ENCODE measurements around the gene PLIN3.

The PLIN3 gene

DNA sequence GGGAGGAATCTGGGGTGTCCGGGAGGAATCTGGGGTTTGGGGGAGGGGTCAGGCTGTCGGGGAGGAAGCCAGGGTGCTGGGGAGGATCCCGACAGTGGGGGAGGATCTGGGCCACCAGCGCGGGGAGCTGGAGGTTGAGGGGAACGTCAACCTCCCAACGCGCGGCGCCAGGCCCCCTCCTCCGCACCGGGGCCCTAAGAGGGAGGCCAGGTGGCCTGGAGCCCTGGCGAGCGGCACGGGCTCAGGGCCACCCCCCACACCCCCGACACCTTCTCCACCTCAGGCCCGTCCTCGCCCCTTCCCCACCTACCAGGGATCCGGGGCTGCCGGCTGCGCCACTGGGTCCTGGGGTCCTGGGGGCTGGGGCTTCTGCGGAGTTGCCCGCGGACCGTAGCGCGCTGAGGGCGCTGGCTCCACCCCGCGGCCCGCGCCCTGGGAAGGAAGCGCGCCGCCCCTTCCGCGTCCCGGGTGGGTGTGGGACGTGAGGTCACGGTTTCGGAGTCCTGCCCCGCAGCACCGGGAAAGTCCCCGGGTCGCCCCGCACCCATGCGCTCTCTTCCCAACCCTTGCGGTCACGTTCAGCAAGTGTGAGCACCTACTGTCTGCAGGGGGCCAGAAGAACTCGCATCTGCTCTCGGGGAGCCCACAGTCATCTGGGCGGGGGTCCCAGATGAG, 36.0 kb downstream of the PLIN3 start, which contains the start of gene TICAM1:
Gene TICAM1 (minus strand): TSS at position 409 of the 675 bp plus-strand sequence. CDS start 13,335 bp downstream, outside the sequence.
- TF ChIP-seq EZH2phosphoT487 (IDR thresholded peaks at IDR 0.05; ENCODE audit: low read depth) = no peak
- TF ChIP-seq, protein P1, sequence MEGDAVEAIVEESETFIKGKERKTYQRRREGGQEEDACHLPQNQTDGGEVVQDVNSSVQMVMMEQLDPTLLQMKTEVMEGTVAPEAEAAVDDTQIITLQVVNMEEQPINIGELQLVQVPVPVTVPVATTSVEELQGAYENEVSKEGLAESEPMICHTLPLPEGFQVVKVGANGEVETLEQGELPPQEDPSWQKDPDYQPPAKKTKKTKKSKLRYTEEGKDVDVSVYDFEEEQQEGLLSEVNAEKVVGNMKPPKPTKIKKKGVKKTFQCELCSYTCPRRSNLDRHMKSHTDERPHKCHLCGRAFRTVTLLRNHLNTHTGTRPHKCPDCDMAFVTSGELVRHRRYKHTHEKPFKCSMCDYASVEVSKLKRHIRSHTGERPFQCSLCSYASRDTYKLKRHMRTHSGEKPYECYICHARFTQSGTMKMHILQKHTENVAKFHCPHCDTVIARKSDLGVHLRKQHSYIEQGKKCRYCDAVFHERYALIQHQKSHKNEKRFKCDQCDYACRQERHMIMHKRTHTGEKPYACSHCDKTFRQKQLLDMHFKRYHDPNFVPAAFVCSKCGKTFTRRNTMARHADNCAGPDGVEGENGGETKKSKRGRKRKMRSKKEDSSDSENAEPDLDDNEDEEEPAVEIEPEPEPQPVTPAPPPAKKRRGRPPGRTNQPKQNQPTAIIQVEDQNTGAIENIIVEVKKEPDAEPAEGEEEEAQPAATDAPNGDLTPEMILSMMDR (IDR thresholded peaks at IDR 0.05; ENCODE audit: low read depth, low read length) = peak; percentile 7; the same call in 1 of the 2 replicates

DNA sequence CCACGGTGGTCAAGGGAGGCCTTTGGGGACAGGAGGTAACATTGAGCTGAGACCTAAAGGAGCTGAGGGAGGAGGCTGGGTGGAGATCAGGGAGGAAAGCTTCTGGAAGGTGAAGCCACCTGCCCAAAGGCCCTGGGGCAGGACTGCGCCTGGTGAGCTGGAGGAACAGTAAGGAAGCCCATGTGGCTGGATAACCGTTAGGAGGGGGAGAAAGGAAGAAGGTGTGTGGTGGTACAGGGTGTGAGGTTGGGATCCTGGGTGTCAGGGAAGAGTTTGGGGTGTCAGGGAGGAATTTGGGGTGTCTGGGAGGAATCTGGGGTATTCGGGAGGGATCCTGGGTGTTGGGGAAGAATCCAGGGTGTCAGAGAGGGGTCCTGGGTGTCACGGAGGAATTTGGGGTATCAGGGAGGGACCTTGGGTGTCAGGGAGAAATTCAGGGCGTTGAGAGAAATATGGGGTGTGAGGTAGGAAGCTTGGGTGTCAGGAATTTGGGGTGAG, 36.6 kb downstream of the PLIN3 start:
- H4K20me1 ChIP-seq (ENCODE audit: insufficient read depth, low read length) = peaks cover 23% of the 10 kb centered on the region
- peaks cover 17% of the 10 kb centered on the region for H3K36me3 ChIP-seq (replicated peaks; ENCODE audit: low read depth, low read length)
- H3K4me3 ChIP-seq (ENCODE audit: low read length) = peak overlapping the region; percentile 83
- peak overlapping the region; percentile 80 for H3K4me2 ChIP-seq (ENCODE audit: low read length)
- H3K9me3 ChIP-seq (ENCODE audit: insufficient read depth, low read length) = peaks cover 6% of the 10 kb centered on the region; the same call in 1 of the 2 replicates
- H3K4me1 ChIP-seq (ENCODE audit: low read length) = peaks cover 36% of the 10 kb centered on the region
- peaks cover 62% of the 10 kb centered on the region for H3K79me2 ChIP-seq (ENCODE audit: low read length)
- H3K27ac ChIP-seq (ENCODE audit: low read length) = peak overlapping the region; percentile 78
- TF ChIP-seq, protein P1 (IDR thresholded peaks at IDR 0.05; ENCODE audit: low read depth, low read length) = no peak
- TF ChIP-seq EZH2phosphoT487 (IDR thresholded peaks at IDR 0.05; ENCODE audit: low read depth) = no peak
- peak overlapping the region; percentile 87 for H3K9ac ChIP-seq (ENCODE audit: low read length)
- H3K27me3 ChIP-seq (ENCODE audit: low read depth, low read length) = no peaks in the 10 kb centered on the region
- no peak overlapping the region for H2AFZ ChIP-seq (ENCODE audit: low read depth, low read length)

More for the DNA sequence above, 36.0 kb downstream of the PLIN3 start, which contains the start of gene TICAM1:
- peak within 1 kb of the TSS; percentile 87 for H3K9ac ChIP-seq (ENCODE audit: low read length)
- H3K27me3 ChIP-seq (ENCODE audit: low read depth, low read length) = no peaks in the 10 kb centered on the region
- H3K4me2 ChIP-seq (ENCODE audit: low read length) = peak within 1 kb of the TSS; percentile 80
- H3K4me3 ChIP-seq (ENCODE audit: low read length) = peak within 1 kb of the TSS; percentile 83
- peaks cover 21% of the 10 kb centered on the region for H4K20me1 ChIP-seq (ENCODE audit: insufficient read depth, low read length)
- H3K9me3 ChIP-seq (ENCODE audit: insufficient read depth, low read length) = peaks cover 6% of the 10 kb centered on the region; the same call in 1 of the 2 replicates
- H2AFZ ChIP-seq (ENCODE audit: low read depth, low read length) = no peak within 1 kb of the TSS
- H3K36me3 ChIP-seq (replicated peaks; ENCODE audit: low read depth, low read length) = peaks cover 18% of the 10 kb centered on the region
- H3K27ac ChIP-seq (ENCODE audit: low read length) = peak within 1 kb of the TSS; percentile 78
- peaks cover 56% of the 10 kb centered on the region for H3K79me2 ChIP-seq (ENCODE audit: low read length)
- peaks cover 43% of the 10 kb centered on the region for H3K4me1 ChIP-seq (ENCODE audit: low read length)

DNA sequence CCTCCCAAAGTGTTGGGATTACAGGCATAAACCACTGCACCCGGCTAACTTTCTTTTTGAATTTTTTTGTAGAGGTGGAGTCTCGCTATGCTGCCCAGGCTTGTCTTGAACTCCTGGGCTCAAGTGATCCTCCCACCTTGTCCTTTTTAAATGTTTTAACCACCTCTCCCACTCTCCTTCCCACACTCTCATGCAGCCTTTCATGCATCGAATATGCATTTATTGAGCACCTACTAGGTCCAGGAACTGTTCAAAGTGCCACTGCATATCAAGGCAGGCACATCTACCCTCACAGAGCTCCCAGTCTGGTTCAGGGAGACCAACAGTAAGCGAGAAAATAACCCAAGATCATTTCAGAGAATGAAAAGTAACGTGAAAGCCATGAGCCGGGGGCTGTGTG, 37.1 kb downstream of the PLIN3 start:
- Histone ChIP-seq H3K9ac (ENCODE audit: low read length) (peak overlapping the region; percentile 87), H3K79me2 (ENCODE audit: low read length) (peaks cover 67% of the 10 kb centered on the region), H3K27ac (ENCODE audit: low read length) (peak overlapping the region; percentile 78)

More for the DNA sequence above, 37.1 kb downstream of the PLIN3 start:
- H2AFZ ChIP-seq (ENCODE audit: low read depth, low read length) = no peak overlapping the region
- peaks cover 32% of the 10 kb centered on the region for H3K4me1 ChIP-seq (ENCODE audit: low read length)
- H4K20me1 ChIP-seq (ENCODE audit: insufficient read depth, low read length) = peaks cover 26% of the 10 kb centered on the region
- H3K4me3 ChIP-seq (ENCODE audit: low read length) = peak overlapping the region; percentile 83
- H3K27me3 ChIP-seq (ENCODE audit: low read depth, low read length) = no peaks in the 10 kb centered on the region
- no peak for TF ChIP-seq EZH2phosphoT487 (IDR thresholded peaks at IDR 0.05; ENCODE audit: low read depth)
- TF ChIP-seq, protein P1 (IDR thresholded peaks at IDR 0.05; ENCODE audit: low read depth, low read length) = no peak
- H3K9me3 ChIP-seq (ENCODE audit: insufficient read depth, low read length) = peaks cover 6% of the 10 kb centered on the region; the same call in 1 of the 2 replicates
- peak overlapping the region; percentile 80 for H3K4me2 ChIP-seq (ENCODE audit: low read length)
- peaks cover 17% of the 10 kb centered on the region for H3K36me3 ChIP-seq (replicated peaks; ENCODE audit: low read depth, low read length)

Measured in OCI-LY3 (cell line).